ENCODE measurements around the gene TCF4.

GRCh38 chr18:55354795-55355194, 233.2 kb downstream of the TCF4 start:
- no peak for TF ChIP-seq EZH2 (optimal IDR thresholded peaks at IDR 0.05; ENCODE audit: low read depth, low read length)
- TF ChIP-seq, protein P1, sequence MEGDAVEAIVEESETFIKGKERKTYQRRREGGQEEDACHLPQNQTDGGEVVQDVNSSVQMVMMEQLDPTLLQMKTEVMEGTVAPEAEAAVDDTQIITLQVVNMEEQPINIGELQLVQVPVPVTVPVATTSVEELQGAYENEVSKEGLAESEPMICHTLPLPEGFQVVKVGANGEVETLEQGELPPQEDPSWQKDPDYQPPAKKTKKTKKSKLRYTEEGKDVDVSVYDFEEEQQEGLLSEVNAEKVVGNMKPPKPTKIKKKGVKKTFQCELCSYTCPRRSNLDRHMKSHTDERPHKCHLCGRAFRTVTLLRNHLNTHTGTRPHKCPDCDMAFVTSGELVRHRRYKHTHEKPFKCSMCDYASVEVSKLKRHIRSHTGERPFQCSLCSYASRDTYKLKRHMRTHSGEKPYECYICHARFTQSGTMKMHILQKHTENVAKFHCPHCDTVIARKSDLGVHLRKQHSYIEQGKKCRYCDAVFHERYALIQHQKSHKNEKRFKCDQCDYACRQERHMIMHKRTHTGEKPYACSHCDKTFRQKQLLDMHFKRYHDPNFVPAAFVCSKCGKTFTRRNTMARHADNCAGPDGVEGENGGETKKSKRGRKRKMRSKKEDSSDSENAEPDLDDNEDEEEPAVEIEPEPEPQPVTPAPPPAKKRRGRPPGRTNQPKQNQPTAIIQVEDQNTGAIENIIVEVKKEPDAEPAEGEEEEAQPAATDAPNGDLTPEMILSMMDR (IDR thresholded peaks at IDR 0.05; ENCODE audit: low read length), result no peak
